GM18951 (cell line): Measurements from ENCODE around the gene TUBGCP6.

Experiments used
- POLR2A ChIP-seq: IDR thresholded peaks from 4 replicates; pipeline ENCODE4 v1.6.1; 2011; ENCODE audit warnings: mild to moderate bottlenecking; ENCODE audit not compliant: insufficient read length, insufficient read depth; ENCODE audit errors: extremely low read depth
- in situ Hi-C: fragments of 300-500 bp; cut with MboI; formaldehyde crosslinking; loops from one replicate; pipeline ENCODE4 v1.12.0; 2022; ENCODE audit warnings: low sequenced_read_pairs, mixed read lengths, inconsistent platforms; ENCODE audit not compliant: unreplicated experiment

The TUBGCP6 gene

DNA sequence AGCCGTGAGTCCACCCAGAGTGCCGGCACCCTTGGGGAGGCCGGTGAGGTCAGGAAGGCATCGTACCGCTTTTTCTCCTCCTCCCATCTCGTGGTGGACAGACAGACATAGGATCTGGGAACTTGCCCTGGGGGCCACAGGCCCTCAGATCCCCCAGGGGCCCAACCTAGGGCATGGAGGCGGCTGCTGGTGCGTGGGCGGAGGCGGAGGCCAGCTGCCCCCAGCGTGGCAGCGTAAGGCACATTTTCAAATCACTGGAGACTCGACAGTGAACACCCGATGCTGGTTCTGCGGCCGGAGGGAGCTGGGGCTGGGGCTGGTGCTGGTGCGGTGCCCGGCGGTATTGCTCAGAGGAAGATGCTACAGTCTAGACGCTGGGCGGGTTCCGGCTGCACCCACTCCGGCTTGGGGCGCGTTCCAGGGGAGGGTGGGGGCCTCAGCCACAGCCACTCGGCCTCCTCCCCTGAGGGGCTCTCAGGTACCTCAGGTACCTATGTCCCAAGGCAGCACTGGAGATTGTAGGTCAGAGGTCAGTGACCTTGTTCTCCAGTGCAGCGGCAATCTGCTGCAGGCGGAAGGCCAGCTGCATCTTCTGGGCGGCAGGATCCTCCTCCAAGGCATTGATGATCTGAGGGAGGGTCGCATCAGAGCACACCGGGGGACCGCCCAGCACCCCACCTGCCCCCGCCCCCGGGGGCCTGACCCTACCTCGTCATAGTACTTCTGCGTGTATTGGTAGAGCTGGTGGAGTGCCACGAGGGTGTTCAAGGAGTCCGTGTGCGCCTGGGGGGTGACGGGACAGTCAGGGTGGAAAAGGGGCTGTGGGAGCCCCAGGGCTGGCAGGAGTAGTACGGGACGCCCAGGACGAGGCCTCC, 30.6 kb upstream of the TUBGCP6 start:
- in situ Hi-C loops = loop anchor here (10.0 kb wide), 1 partner anchor 229 kb away; the partner anchor contains the start of genes LMF2 and NCAPH2
- no peak for TF ChIP-seq POLR2A

DNA sequence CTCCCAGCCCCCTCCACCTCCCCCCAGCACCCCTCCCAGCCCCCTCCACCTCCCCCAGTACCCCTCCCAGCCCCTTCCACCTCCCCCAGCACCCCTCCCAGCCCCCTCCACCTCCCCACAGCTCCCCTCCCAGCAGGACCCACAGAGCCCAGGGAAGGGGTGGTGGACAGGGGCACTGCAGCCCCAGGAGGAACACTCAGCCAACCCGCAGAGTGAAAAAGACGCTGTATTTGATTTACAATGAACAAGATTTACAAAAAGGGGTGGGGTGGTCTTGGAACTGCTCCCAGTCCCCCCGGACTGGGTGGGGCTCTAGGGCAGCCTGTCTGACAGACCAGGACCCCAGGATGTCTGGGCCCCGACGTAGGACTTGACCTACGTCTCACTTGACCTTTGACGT, 29.9 kb upstream of the TUBGCP6 start:
- in situ Hi-C loops = loop anchor here (5.0 to 10.0 kb wide), 2 partner anchors 53 to 230 kb away; partner anchors contain the start of genes DENND6B, LMF2 and NCAPH2
- TF ChIP-seq POLR2A = no peak

DNA sequence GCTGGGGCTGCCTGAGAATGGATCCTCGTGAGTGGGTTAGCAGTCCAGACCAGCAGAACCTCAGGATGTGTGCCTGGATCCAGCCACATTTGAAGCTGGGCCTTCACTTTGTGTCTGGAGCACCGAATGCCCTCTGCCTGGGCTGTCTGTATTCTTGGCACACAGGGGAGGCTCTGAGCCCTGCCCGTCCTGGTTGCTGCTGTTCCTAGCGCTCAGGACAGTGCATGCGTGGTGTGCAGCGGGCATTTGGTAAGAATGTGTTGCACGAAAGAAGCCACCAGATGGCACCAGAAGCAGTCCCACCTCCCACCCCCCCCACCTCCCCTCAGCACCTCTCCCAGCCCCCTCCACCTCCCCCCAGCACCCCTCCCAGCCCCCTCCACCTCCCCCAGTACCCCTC, 29.5 kb upstream of the TUBGCP6 start:
- no peak for TF ChIP-seq POLR2A
- in situ Hi-C loops = loop anchor here (5.0 to 10.0 kb wide), 2 partner anchors 53 to 230 kb away; partner anchors contain the start of genes DENND6B, LMF2 and NCAPH2

DNA sequence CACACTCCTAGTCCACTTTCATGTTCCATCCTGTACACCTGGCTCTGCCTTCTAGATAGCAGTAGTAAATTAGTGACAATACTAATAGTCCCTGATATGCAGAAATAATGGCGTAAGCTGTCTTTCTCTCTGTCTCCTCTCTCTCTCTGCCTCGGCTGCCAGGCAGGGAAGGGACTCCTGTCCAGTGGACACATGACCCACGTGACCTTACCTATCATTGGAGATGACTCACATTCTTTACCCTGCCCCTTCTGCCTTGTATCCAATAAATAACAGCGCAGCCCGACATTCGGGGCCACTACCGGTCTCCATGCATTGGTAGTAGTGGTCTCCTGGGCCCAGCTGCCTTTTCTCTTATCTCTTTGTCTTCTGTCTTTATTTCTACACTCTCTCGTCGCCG, 29.0 kb upstream of the TUBGCP6 start:
- in situ Hi-C loops = loop anchor here (5.0 to 10.0 kb wide), 2 partner anchors 54 to 231 kb away; partner anchors contain the start of genes DENND6B, LMF2 and NCAPH2

DNA sequence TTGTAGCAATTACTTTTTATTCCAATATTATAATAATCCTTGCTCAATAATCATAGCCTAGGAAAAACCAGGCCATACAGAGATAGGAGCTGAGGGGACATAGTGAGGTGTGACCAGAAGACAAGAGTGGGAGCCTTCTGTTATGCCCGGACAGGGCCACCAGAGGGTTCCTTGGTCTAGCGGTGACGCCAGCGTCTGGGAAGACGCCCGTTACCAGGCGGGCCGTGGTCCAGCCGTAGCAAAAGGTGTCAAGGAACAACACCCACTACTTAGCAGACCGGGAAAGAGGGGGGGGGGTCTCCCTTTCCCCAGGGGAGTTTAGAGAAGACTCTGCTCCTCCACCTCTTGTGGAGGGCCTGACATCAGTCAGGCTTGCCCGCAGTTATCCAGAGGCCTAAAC, 28.5 kb upstream of the TUBGCP6 start:
- in situ Hi-C loops = loop anchor here (5.0 to 10.0 kb wide), 2 partner anchors 54 to 231 kb away; partner anchors contain the start of genes DENND6B, LMF2 and NCAPH2

DNA sequence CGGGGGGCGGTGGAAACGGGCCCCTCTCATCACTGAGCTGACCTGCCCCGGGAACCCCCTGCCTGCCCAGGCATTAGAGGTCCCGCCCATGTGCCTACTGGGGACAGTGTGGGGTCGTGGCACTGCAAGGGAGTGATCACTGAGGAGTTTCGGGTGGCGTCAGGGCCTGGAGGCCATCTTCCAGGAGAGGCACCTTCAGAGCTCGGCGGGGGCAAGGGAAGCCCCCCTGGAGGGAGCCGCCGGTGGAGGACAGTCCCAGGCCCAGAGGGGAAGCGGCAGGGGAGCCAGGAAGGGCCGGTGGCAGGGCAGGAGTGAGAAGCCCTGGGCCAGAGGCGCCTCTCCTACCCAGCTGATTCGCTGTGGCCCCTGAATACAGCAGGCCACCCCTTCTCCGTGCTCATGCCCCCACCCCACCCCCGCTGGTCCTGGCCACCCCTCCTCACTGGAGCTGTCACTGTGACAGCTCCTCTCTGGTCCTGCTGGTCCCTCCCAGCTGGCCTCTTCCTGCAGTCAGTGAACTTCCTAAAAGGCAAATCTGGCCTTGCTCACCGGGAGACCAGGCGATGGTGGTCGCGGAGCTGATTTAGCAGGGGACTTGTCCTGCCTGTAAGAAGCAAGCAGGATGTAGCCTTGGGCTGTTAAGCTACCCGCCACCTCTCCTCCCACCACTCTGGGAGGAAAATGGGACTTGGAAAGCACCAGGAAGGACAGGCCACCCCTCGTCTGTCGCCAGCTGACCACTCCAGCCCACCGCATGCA, 27.4 kb upstream of the TUBGCP6 start:
- in situ Hi-C loops = loop anchor here (5.0 to 10.0 kb wide), 2 partner anchors 55 to 233 kb away; partner anchors contain the start of genes DENND6B, LMF2 and NCAPH2
- TF ChIP-seq POLR2A = no peak

DNA sequence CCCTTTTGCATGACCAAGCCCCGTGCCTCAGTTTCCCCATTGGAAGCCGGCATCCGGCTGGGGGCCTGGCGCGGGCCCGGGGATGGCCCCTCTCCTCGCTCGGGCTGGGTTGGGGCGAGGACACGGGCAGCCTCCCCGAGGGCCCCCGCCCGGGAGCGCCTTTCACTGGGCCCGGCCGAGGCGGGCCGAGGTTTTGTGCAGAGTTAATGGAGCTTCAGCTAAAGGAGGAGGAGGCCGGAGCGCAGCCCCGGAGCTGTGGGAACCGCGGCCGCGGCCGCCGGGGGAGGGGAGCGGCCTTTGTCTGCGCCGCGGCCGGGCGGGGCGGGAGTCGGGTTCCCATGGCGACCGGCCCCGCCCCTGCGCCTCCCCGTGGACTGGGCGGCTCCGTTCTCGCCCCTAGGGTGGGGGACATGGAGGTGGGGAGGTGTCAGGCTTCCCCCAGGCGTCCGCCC, 26.7 kb upstream of the TUBGCP6 start:
- in situ Hi-C loops = loop anchor here (5.0 to 10.0 kb wide), 2 partner anchors 56 to 233 kb away; partner anchors contain the start of genes DENND6B, LMF2 and NCAPH2

DNA sequence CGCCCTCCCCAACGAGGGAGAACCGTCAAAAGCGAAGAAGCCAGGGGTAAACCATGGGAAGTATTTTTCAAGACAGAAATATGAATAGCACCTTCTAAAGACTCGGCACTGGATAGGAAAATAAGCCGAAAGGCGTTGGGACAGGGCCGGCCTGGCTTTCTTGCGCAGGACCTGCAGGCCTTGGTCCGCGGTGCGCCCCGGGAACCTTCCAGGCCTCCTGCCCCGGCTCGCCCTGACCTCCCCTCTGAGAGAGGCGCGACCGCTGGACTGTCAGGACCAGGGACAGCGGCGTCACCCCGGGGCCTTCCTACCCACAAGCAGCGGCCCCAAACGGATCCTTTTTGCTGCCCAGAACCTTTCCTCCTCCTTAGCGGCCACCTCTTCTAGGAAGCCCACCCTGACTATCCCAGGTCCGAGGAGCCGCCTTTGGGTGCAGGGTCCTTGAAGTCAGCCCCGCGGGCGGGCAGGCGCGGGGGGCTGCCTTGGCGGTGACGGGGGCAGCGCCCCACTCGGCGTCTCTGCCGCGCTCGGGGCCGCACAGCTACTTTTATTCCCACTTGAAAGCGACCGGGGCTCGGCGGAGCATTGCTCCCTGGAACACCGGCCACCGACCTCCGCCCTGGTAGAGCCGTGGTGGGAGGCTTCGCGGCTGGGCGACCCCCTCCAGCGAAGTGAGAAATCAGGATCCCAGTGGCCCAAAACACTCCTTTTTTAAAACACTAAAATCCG, 26.0 kb upstream of the TUBGCP6 start:
- TF ChIP-seq POLR2A = no peak
- in situ Hi-C loops = loop anchor here (5.0 to 10.0 kb wide), 2 partner anchors 56 to 234 kb away; partner anchors contain the start of genes DENND6B, LMF2 and NCAPH2

More for the DNA sequence above, 26.7 kb upstream of the TUBGCP6 start:
- no peak for TF ChIP-seq POLR2A

DNA sequence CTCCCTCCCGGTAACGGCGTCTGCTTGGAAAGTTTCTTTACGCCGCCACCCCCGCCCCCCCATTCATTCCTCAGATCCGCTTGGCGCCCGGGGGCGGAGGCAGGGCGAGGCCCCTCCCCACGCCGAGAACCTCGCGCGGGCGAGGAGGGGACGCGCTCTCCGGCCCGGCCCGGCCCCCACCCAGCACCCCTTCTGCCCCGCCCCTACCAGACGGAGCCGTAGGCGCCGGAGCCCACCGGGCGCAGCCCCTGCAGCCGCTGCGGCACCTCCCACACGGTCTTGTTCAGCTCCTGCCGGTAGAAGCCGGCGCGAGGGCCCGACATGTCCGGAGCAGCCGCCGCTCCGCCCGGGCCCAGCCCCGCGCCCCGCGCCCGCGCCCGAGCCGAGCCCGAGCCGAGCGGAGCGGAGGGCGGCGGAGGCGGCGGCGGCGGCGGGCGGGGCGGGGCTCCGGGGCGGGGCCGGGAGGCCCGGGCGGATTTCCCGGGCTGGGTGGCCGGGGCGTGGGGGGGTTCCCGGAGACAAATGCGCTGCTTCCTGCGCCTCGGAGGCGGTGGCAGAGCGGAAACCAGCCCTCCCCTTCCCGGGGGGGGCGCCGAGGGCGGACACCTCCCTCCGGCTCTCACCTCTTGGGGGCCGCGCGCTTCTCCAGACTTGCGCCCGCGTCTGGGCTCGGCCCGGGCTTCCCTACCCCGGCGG, 25.3 kb upstream of the TUBGCP6 start, which contains the start of gene MAPK11:
MAPK11 (minus strand) TSS at position 411 of the 696 bp plus-strand sequence; CDS start at position 323, 88 bp downstream.
- in situ Hi-C loops = loop anchor here (5.0 to 10.0 kb wide), 2 partner anchors 57 to 235 kb away; partner anchors contain the start of genes DENND6B, LMF2 and NCAPH2
- TF ChIP-seq POLR2A = peak; percentile 24

DNA sequence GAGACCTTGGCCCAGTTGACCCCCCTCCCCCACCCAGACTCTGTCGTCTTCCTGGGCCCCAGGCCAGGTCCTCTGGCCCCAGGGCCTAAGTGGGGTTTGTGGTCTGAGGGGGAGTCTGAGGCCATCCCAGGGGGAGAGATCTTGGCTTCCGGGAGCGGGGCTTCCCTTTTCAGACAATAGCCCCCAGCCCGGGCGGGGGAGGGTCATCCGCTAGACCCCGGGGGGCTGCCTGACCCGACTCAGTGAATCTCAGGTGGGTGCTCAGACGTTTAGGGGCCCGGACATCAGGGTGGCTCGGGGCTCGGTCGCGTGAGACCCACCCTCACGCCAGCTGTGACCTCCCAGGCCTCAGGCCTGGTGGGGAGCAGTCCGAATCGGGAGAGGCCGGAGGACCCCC, 24.7 kb upstream of the TUBGCP6 start:
- in situ Hi-C loops = no loop called here
- no peak for TF ChIP-seq POLR2A

DNA sequence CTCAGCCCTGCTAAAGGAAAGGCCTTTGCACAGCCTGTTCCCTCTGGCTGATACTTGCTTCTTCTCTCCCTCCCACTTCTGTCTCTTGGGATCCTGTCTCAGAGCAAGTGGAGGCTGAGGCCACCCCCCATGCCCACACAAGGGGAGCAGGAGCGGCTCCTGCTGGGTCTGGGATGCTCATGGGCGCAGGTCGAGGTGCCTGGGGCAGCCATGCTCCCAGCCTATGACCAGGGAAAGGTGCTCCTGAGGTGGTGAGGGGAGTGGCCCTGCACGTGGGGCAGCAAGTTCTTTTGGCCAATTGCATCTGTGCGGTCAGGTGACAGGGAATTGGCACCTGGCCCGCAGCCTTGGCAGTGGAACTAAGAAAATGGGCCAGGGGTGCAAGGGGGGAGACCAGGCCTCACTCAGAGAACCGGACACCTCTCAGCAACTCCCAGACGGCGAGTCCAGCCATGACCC, 23.9 kb upstream of the TUBGCP6 start:
- TF ChIP-seq POLR2A = no peak
- in situ Hi-C loops = no loop called here

DNA sequence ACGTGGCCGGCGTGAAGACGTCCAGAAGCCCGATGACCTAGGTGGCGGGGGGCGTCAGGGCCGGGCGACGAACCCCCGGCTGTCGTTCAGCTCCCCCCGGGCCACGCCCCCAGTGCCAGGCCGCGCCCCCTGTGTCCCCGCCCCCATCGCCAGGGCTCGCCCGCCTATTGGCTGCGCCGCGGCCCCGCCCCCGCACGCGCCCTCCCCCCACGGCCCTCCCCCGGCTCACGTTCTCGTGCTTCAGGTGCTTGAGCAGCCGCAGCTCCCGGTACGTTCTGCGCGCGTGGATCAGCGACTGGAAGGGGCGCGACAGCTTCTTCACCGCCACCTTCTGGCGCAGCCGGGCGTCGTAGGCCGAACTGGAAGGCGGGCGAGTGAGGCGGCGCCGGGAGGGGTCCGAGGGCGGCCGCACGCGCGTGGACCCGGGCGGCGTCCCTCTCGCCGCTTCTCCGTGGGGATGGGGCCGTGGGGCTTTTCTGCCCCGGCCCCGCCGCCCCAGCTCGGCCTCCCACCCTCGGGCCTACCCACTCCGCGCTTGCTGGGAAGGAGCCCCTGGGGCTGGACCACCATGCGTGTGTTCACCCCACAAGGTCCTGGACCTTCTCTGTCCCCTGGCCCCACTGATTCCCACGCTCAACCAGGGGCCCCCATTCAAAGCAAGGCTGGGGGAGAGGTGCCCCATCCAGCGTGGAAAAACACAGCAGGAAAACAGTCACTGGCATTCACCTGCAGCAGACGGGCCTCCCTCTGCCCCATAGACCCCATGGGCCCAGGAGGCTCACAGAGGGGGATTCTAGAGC, 23.0 kb upstream of the TUBGCP6 start:
- in situ Hi-C loops = no loop called here
- TF ChIP-seq POLR2A = no peak
